NCI-H2196 treated with DMSO at 0.1 percent for 48 hours (cell line): ENCODE data around the gene ARHGAP15.

Experiments
- DNase-seq: peaks from one replicate; lab custom pipeline; 2025; ENCODE audit not compliant: unreplicated experiment; lab: John Stamatoyannopoulos, UW

The ARHGAP15 gene

GRCh38 chr2:143560724-143561123 lies 431.5 kb downstream of the ARHGAP15 start:
- DNase-seq: no peak

GRCh38 chr2:143564419-143564818 lies 435.2 kb downstream of the ARHGAP15 start:
- no peak for DNase-seq

- no peak for DNase-seq
Observed at GRCh38 chr2:143571747-143572146, 442.5 kb downstream of the ARHGAP15 start.

- DNase-seq: no peak
Observed at GRCh38 chr2:143572421-143572820, 443.2 kb downstream of the ARHGAP15 start.

- no peak for DNase-seq
Observed at GRCh38 chr2:143574069-143574468, 444.9 kb downstream of the ARHGAP15 start.

GRCh38 chr2:143575340-143575739 lies 446.1 kb downstream of the ARHGAP15 start:
- no peak for DNase-seq

- DNase-seq: no peak
Observed at GRCh38 chr2:143577489-143577888, 448.3 kb downstream of the ARHGAP15 start.

GRCh38 chr2:143579456-143579855 lies 450.2 kb downstream of the ARHGAP15 start:
- no peak for DNase-seq

- DNase-seq: no peak
Observed at GRCh38 chr2:143581134-143581533, 451.9 kb downstream of the ARHGAP15 start.

- no peak for DNase-seq
Observed at GRCh38 chr2:143582046-143582747, 453.0 kb downstream of the ARHGAP15 start.

- DNase-seq: no peak
Observed at GRCh38 chr2:143584936-143585335, 455.7 kb downstream of the ARHGAP15 start.

- DNase-seq: no peak
Observed at GRCh38 chr2:143586119-143586518, 456.9 kb downstream of the ARHGAP15 start.

- no peak for DNase-seq
Observed at GRCh38 chr2:143588746-143589145, 459.5 kb downstream of the ARHGAP15 start.

- DNase-seq: no peak
Observed at GRCh38 chr2:143594161-143594560, 464.9 kb downstream of the ARHGAP15 start.

GRCh38 chr2:143594745-143595144 lies 465.5 kb downstream of the ARHGAP15 start:
- DNase-seq: no peak

- DNase-seq: no peak
Observed at GRCh38 chr2:143600116-143600515, 470.9 kb downstream of the ARHGAP15 start.

GRCh38 chr2:143601828-143602227 lies 472.6 kb downstream of the ARHGAP15 start:
- DNase-seq: no peak

GRCh38 chr2:143603035-143603655 lies 473.9 kb downstream of the ARHGAP15 start:
- no peak for DNase-seq

GRCh38 chr2:143603846-143604565 lies 474.8 kb downstream of the ARHGAP15 start:
- no peak for DNase-seq

GRCh38 chr2:143604566-143604959 lies 475.3 kb downstream of the ARHGAP15 start:
- DNase-seq: no peak

GRCh38 chr2:143607231-143608062 lies 478.2 kb downstream of the ARHGAP15 start:
- no peak for DNase-seq
